HG03460 (cell line): ENCODE measurements around the gene CCT6B.

Experiments used
- ATAC-seq: cut with Tn5 transposase; IDR thresholded peaks from one replicate; pipeline ENCODE4 v1.9.1; 2021; ENCODE audit not compliant: unreplicated experiment

CCT6B gene

DNA sequence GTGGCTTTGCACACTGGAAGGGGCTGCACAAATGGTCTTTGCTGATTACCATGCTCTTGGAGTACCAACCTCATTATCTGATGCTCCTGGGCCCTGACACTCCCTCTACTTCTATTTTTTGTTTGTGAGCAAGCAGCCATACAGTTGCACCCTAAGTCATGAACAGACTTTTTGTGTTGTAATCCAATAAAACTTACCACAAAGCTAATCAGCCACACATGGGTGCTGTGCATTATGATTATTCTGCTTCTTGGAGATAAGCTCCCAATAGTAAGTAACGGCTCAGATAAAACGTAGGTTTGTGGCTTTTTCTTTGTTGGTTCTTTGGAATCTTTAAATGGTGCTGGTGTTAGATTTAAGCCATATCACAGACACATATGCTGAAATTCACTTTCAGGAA, 76.2 kb downstream of the CCT6B start:
- ATAC-seq, result no peak

DNA sequence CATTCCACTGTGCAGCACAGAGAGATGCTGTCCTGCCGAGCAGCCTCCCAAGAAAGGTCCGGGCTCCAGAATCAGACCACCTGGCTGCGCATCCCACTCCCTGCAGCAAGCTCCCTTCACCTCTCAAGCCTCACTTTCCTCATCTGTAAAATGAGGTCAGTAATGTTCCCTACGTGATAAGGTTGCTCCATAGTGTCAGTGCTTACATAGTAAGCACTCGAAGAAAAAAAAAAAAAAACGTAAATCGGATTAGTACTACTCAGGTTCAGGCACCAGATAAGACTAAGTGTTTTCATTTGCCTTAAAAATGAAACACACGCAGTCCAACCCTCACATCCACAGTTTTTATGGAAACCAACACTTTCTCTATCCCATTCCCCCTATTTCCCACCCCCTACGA, 76.7 kb downstream of the CCT6B start:
- no peak for ATAC-seq

DNA sequence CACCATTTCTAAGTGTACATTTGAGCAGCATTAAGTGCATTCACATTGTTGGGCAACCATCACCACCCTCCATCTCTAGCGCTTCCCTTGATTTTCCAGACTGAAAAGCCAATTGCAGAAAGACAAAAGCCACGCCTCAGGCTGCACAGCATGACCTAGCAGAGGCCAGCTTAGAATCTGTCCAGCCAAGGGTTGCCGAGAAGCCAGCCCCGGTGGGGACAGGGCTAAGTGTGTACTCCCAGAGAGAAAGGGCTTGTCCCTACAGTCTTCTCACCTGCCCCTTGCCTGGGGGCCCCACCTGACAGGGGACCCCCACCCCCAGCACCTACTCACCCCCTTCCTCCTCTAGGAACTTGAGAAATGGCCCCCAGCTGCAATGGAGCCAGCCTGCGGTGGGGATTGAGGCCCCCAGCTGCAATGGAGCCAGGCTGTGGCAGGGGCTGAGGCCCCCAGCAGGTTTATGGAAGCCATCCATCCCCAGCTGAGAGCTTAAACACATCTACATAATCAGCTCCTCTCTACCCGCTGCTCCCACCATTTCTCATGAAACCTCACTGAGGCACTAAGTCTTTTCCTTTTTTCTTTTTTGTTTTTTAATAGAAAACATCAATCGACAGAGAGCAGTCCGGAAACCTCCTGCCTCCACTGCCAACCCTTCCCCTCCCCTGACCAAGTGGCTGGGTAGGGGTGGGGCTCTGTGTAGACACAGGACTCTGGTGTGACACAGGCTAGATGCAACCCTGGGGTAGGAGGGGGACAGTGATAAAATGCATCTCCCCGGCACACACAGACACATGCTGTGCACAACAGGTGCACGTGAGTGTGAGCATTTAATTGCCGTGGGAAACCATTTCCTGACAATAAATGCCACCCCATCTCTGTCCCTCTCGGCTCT, 77.9 kb downstream of the CCT6B start:
- ATAC-seq, result no peak

DNA sequence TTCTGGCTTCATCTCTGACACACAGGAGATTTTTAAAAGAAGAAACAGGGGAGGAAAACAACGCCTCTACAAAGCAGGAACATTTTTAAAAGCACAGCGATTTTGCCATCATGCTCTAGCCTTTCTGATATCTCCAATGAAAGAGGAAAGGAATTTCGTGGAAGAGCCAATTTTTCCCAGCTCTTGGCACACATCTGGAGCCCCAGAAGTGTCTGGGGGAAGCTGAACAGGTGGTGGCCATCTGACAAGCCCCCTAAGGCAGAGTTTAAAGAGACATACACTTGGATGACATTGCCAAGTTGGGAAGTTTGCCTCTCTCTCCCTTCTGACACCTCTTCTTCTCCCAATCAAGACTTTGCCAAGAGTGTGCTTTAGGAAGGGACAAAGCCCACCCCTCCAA, 82.1 kb downstream of the CCT6B start:
- ATAC-seq, result no peak
